ENCODE data around the gene ZC3H8.

- TF ChIP-seq POLR2A (IDR thresholded peaks at IDR 0.05; ENCODE audit: low read depth, low read length), result no peak
- no peak for TF ChIP-seq POLR2AphosphoS5 (IDR thresholded peaks at IDR 0.05; ENCODE audit: low read depth, low read length)
- no peak for TF ChIP-seq POU2F2 (IDR thresholded peaks at IDR 0.05; ENCODE audit: low read depth, low read length)
- no peak for TF ChIP-seq TAF1 (IDR thresholded peaks at IDR 0.05; ENCODE audit: low read depth, low read length)
These were observed 17.8 kb upstream of the ZC3H8 start for GRCh38 chr2:112272669-112273068.
